ENCODE data around the gene NUDT8.

The NUDT8 gene

GRCh38 chr11:67586568-67587250 lies 43.0 kb downstream of the NUDT8 start:
- Mint-ChIP-seq H3K27ac (peak overlapping the region; percentile 26), H3K4me3 (peak overlapping the region; percentile 96), H3K36me3 (ENCODE audit: low read depth) (peaks cover 55% of the 10 kb centered on the region), H3K27me3 (ENCODE audit: low read depth, poor library complexity) (peaks cover 27% of the 10 kb centered on the region), H3K9me3 (peaks cover 3% of the 10 kb centered on the region), H3K4me1 (peaks cover 42% of the 10 kb centered on the region)
- TF ChIP-seq CTCF (IDR thresholded peaks at IDR 0.05) = no peak
- DNase-seq = no peak

GRCh38 chr11:67585911-67586310 lies 43.8 kb downstream of the NUDT8 start:
- Mint-ChIP-seq H3K36me3 (ENCODE audit: low read depth) (peaks cover 55% of the 10 kb centered on the region), H3K27ac (peak overlapping the region; percentile 88), H3K4me1 (peaks cover 50% of the 10 kb centered on the region), H3K9me3 (peaks cover 3% of the 10 kb centered on the region), H3K27me3 (ENCODE audit: low read depth, poor library complexity) (peaks cover 31% of the 10 kb centered on the region), H3K4me3 (peak overlapping the region; percentile 96)
- DNase-seq = no peak
- no peak for TF ChIP-seq CTCF (IDR thresholded peaks at IDR 0.05)

GRCh38 chr11:67584881-67585873 lies 44.6 kb downstream of the NUDT8 start:
- TF ChIP-seq CTCF (IDR thresholded peaks at IDR 0.05) = no peak

GRCh38 chr11:67584205-67584880 lies 45.4 kb downstream of the NUDT8 start:
- Mint-ChIP-seq H3K4me1 (peaks cover 52% of the 10 kb centered on the region), H3K27ac (peak overlapping the region; percentile 37), H3K36me3 (ENCODE audit: low read depth) (peaks cover 43% of the 10 kb centered on the region), H3K4me3 (peak overlapping the region; percentile 96), H3K9me3 (peaks cover 3% of the 10 kb centered on the region), H3K27me3 (ENCODE audit: low read depth, poor library complexity) (peaks cover 47% of the 10 kb centered on the region)
- no peak for TF ChIP-seq CTCF (IDR thresholded peaks at IDR 0.05)
- peak; percentile 61 for DNase-seq

More at GRCh38 chr11:67584881-67585873, 44.6 kb downstream of the NUDT8 start:
- Mint-ChIP-seq H3K27ac (peak overlapping the region; percentile 88), H3K36me3 (ENCODE audit: low read depth) (peaks cover 50% of the 10 kb centered on the region), H3K9me3 (peaks cover 3% of the 10 kb centered on the region), H3K4me3 (peak overlapping the region; percentile 96), H3K27me3 (ENCODE audit: low read depth, poor library complexity) (peaks cover 38% of the 10 kb centered on the region), H3K4me1 (peaks cover 50% of the 10 kb centered on the region)
- DNase-seq = no peak

GRCh38 chr11:67583247-67584204 lies 46.2 kb downstream of the NUDT8 start, which contains the start of gene GSTP1:
GSTP1 (plus strand) TSS chr11:67583812; CDS start chr11:67583844, 32 bp downstream.
- Mint-ChIP-seq H3K4me1 (peaks cover 56% of the 10 kb centered on the region), H3K4me3 (peak within 1 kb of the TSS; percentile 96), H3K27ac (peak within 1 kb of the TSS; percentile 97), H3K36me3 (ENCODE audit: low read depth) (peaks cover 38% of the 10 kb centered on the region), H3K9me3 (peaks cover 3% of the 10 kb centered on the region), H3K27me3 (ENCODE audit: low read depth, poor library complexity) (peaks cover 53% of the 10 kb centered on the region)
- TF ChIP-seq CTCF (IDR thresholded peaks at IDR 0.05) = peak; percentile 73
- DNase-seq = peak; percentile 93

Data from nephron progenitor cell (in vitro differentiated cells).